ENCODE measurements around the gene KLK14.

The KLK14 gene

GRCh38 chr19:51091895-51092873 is 9.5 kb upstream of the KLK14 start (continued):
- TF ChIP-seq PRDM4 (tag by site-specific recombination; IDR thresholded peaks at IDR 0.05) (0 out of 2 replicates have a peak, but pooled peaks have one; percentile 42), IKZF3 (tag by site-specific recombination; IDR thresholded peaks at IDR 0.05) (peak; percentile 27; the same call in 1 of the 2 replicates), ZNF184 (tag by site-specific recombination; IDR thresholded peaks at IDR 0.05) (no peak), ZNF449 (tag by site-specific recombination; IDR thresholded peaks at IDR 0.05) (no peak), ZNF548 (tag by site-specific recombination; IDR thresholded peaks at IDR 0.05) (no peak), ZNF521 (tag by site-specific recombination; IDR thresholded peaks at IDR 0.05) (no peak), ZNF121 (tag by site-specific recombination; IDR thresholded peaks at IDR 0.05) (no peak), ZBTB17 (tag by site-specific recombination; IDR thresholded peaks at IDR 0.05) (peak; percentile 35; the same call in 1 of the 2 replicates), ZNF292 (tag by site-specific recombination; IDR thresholded peaks at IDR 0.05; ENCODE audit: borderline replicate concordance, low read depth) (no peak), ZNF488 (tag by site-specific recombination; IDR thresholded peaks at IDR 0.05) (no peak), ZNF529 (tag by site-specific recombination; IDR thresholded peaks at IDR 0.05; ENCODE audit: insufficient replicate concordance) (no peak), ZSCAN16 (tag by site-specific recombination; IDR thresholded peaks at IDR 0.05) (peak; percentile 81), ZBTB1 (tag by site-specific recombination; IDR thresholded peaks at IDR 0.05) (no peak), BCL11A (tag by site-specific recombination; IDR thresholded peaks at IDR 0.05; ENCODE audit: low read depth) (no peak), ZXDB (tag by site-specific recombination; IDR thresholded peaks at IDR 0.05) (0 out of 2 replicates have a peak, but pooled peaks have one; percentile 36), KLF1 (tag by site-specific recombination; IDR thresholded peaks at IDR 0.05) (no peak), OSR2 (tag by site-specific recombination; IDR thresholded peaks at IDR 0.05) (peak; percentile 79), ZNF843 (tag by site-specific recombination; IDR thresholded peaks at IDR 0.05) (peak; percentile 72; the same call in 1 of the 2 replicates)
- TF ChIP-seq, protein P1, sequence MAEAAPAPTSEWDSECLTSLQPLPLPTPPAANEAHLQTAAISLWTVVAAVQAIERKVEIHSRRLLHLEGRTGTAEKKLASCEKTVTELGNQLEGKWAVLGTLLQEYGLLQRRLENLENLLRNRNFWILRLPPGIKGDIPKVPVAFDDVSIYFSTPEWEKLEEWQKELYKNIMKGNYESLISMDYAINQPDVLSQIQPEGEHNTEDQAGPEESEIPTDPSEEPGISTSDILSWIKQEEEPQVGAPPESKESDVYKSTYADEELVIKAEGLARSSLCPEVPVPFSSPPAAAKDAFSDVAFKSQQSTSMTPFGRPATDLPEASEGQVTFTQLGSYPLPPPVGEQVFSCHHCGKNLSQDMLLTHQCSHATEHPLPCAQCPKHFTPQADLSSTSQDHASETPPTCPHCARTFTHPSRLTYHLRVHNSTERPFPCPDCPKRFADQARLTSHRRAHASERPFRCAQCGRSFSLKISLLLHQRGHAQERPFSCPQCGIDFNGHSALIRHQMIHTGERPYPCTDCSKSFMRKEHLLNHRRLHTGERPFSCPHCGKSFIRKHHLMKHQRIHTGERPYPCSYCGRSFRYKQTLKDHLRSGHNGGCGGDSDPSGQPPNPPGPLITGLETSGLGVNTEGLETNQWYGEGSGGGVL (tag by site-specific recombination; IDR thresholded peaks at IDR 0.05): 0 out of 2 replicates have a peak, but pooled peaks have one; percentile 37
- TF ChIP-seq, protein P2, sequence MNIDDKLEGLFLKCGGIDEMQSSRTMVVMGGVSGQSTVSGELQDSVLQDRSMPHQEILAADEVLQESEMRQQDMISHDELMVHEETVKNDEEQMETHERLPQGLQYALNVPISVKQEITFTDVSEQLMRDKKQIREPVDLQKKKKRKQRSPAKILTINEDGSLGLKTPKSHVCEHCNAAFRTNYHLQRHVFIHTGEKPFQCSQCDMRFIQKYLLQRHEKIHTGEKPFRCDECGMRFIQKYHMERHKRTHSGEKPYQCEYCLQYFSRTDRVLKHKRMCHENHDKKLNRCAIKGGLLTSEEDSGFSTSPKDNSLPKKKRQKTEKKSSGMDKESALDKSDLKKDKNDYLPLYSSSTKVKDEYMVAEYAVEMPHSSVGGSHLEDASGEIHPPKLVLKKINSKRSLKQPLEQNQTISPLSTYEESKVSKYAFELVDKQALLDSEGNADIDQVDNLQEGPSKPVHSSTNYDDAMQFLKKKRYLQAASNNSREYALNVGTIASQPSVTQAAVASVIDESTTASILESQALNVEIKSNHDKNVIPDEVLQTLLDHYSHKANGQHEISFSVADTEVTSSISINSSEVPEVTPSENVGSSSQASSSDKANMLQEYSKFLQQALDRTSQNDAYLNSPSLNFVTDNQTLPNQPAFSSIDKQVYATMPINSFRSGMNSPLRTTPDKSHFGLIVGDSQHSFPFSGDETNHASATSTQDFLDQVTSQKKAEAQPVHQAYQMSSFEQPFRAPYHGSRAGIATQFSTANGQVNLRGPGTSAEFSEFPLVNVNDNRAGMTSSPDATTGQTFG (tag by site-specific recombination; IDR thresholded peaks at IDR 0.05; ENCODE audit: borderline replicate concordance): 0 out of 2 replicates have a peak, but pooled peaks have one; percentile 43
- TF ChIP-seq, protein P3, sequence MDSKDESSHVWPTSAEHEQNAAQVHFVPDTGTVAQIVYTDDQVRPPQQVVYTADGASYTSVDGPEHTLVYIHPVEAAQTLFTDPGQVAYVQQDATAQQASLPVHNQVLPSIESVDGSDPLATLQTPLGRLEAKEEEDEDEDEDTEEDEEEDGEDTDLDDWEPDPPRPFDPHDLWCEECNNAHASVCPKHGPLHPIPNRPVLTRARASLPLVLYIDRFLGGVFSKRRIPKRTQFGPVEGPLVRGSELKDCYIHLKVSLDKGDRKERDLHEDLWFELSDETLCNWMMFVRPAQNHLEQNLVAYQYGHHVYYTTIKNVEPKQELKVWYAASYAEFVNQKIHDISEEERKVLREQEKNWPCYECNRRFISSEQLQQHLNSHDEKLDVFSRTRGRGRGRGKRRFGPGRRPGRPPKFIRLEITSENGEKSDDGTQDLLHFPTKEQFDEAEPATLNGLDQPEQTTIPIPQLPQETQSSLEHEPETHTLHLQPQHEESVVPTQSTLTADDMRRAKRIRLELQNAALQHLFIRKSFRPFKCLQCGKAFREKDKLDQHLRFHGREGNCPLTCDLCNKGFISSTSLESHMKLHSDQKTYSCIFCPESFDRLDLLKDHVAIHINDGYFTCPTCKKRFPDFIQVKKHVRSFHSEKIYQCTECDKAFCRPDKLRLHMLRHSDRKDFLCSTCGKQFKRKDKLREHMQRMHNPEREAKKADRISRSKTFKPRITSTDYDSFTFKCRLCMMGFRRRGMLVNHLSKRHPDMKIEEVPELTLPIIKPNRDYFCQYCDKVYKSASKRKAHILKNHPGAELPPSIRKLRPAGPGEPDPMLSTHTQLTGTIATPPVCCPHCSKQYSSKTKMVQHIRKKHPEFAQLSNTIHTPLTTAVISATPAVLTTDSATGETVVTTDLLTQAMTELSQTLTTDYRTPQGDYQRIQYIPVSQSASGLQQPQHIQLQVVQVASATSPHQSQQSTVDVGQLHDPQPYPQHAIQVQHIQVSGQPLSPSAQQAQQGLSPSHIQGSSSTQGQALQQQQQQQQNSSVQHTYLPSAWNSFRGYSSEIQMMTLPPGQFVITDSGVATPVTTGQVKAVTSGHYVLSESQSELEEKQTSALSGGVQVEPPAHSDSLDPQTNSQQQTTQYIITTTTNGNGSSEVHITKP (tag by site-specific recombination; IDR thresholded peaks at IDR 0.05): no peak

Measured in HEK293 (cell line).